Thoracic aorta (tissue), 2 donors: ENCODE data around the gene FBXL2. TPM values are rescaled to one million over a fixed set of nuclear protein-coding genes. Genes with fewer than 3 reads are reported as not detected.

Experiments used
- ATAC-seq: fragments of 150-250 bp; one replicate; pipeline ENCODE4 v1.8.0; 2017; ENCODE audit warnings: low read depth; ENCODE audit not compliant: insufficient number of reproducible peaks, low FRiP score
- DNase-seq: peaks from one replicate; pipeline ENCODE4 v3.0.0-alpha.2; 2020; ENCODE audit warnings: low spot score
- H3K27ac ChIP-seq, 2 donors: fragments of 200-600 bp; sonication (generic); 1 replicate in 1 of 2; 2 replicates in 1 of 2; pipeline ENCODE4 v1.5.1; 2016; ENCODE audit warnings: mild to moderate bottlenecking in 2 of 2, moderate library complexity in 2 of 2
- H3K27me3 ChIP-seq: fragments of 200-600 bp; sonication (generic); replicated peaks from 2 replicates; pipeline ENCODE4 v1.6.0; 2016; ENCODE audit warnings: mild to moderate bottlenecking; ENCODE audit not compliant: insufficient read depth
- H3K36me3 ChIP-seq: fragments of 200-600 bp; sonication (generic); one replicate; pipeline ENCODE4 v1.5.1; 2016
- H3K4me1 ChIP-seq, 2 donors: fragments of 200-600 bp; sonication (generic); 1 replicate in 1 of 2; 2 replicates in 1 of 2; pipeline versions ENCODE4 v1.5.1 to v1.6.0; 2016; ENCODE audit warnings: low read depth in 2 of 2, mild to moderate bottlenecking in 1 of 2; ENCODE audit not compliant: control insufficient read depth in 1 of 2
- H3K4me3 ChIP-seq: fragments of 200-600 bp; sonication (generic); 2 replicates; pipeline ENCODE4 v1.5.1; 2016; ENCODE audit warnings: mild to moderate bottlenecking
- H3K9me3 ChIP-seq: fragments of 200-600 bp; sonication (generic); 2 replicates; pipeline ENCODE4 v1.5.1; 2016
- CTCF ChIP-seq: fragments of 200-600 bp; sonication (generic); IDR thresholded peaks from one replicate; pipeline ENCODE4 v1.5.1; 2019; ENCODE audit warnings: antibody characterized with exemption
- total RNA-seq, 2 donors: library from RNA; depleted of rRNA; stranded (reverse); fragments of >200 nt; gene quantifications; one replicate each; pipeline versions ENCODE4 v1.1.0 to v1.2.3, GENCODE V29; 2016

Gene FBXL2
- 10 to 100 TPM; 21.7 to 24.6 TPM for total RNA-seq

- no peaks in the 10 kb centered on the region for H3K9me3 ChIP-seq
- peak; percentile 13 for DNase-seq
- peak; percentile 71 for ATAC-seq
- H3K27ac ChIP-seq = peak within 1 kb of the TSS; percentile 60 to 73
- TF ChIP-seq CTCF = no peak
- peak within 1 kb of the TSS; percentile 81 for H3K4me3 ChIP-seq
- no peaks in the 10 kb centered on the region for H3K36me3 ChIP-seq
- peaks cover 4 to 15% of the 10 kb centered on the region in 2 donors for H3K4me1 ChIP-seq
- H3K27me3 ChIP-seq = no peaks in the 10 kb centered on the region
Observed at GRCh38 chr3:33277193-33277882, at the start of gene FBXL2. FBXL2 (plus strand) TSS chr3:33277442; CDS start chr3:33277513, 71 bp downstream.

- H3K27me3 ChIP-seq = no peaks in the 10 kb centered on the region
- no peak for ATAC-seq
- TF ChIP-seq CTCF = no peak
- DNase-seq = no peak
- no peaks in the 10 kb centered on the region for H3K9me3 ChIP-seq
- no peaks in the 10 kb centered on the region for H3K4me1 ChIP-seq
- H3K36me3 ChIP-seq = no peaks in the 10 kb centered on the region
- no peak overlapping the region for H3K27ac ChIP-seq
- no peak overlapping the region for H3K4me3 ChIP-seq
Observed at GRCh38 chr3:33229066-33229465, 48.2 kb upstream of the FBXL2 start.

GRCh38 chr3:33229947-33230346 is 47.3 kb upstream of the FBXL2 start:
- Histone ChIP-seq H3K4me3 (no peak overlapping the region), H3K36me3 (no peaks in the 10 kb centered on the region), H3K4me1 (no peaks in the 10 kb centered on the region), H3K9me3 (no peaks in the 10 kb centered on the region), H3K27me3 (no peaks in the 10 kb centered on the region), H3K27ac (no peak overlapping the region)
- DNase-seq (no peak), ATAC-seq (no peak)
- TF ChIP-seq CTCF = no peak

GRCh38 chr3:33231756-33232465 is 45.3 kb upstream of the FBXL2 start:
- Histone ChIP-seq H3K9me3 (no peaks in the 10 kb centered on the region), H3K36me3 (no peaks in the 10 kb centered on the region), H3K4me3 (no peak overlapping the region), H3K27ac (no peak overlapping the region), H3K4me1 (no peaks in the 10 kb centered on the region), H3K27me3 (no peaks in the 10 kb centered on the region)
- no peak for ATAC-seq
- no peak for DNase-seq
- no peak for TF ChIP-seq CTCF

GRCh38 chr3:33233884-33234283 is 43.4 kb upstream of the FBXL2 start:
- Histone ChIP-seq H3K36me3 (no peaks in the 10 kb centered on the region), H3K27me3 (no peaks in the 10 kb centered on the region), H3K9me3 (no peaks in the 10 kb centered on the region), H3K4me1 (no peaks in the 10 kb centered on the region), H3K4me3 (no peak overlapping the region), H3K27ac (no peak overlapping the region)
- TF ChIP-seq CTCF = no peak
- ATAC-seq (no peak), DNase-seq (no peak)
